NCI-H345 treated with DMSO at 0.1 percent for 48 hours (cell line): ENCODE data around the gene F2.
"Not testable (repeated sequence)": the region's sequence is repeated elsewhere in the genome, so short reads cannot be mapped to it uniquely, and the experiment has no call there.

ENCODE experiments used
- DNase-seq: peaks from one replicate; lab custom pipeline; 2025; ENCODE audit not compliant: unreplicated experiment; lab: John Stamatoyannopoulos, UW

The F2 gene

GRCh38 chr11:46719048-46719542 is at the start of gene F2:
Gene F2, plus strand, starts transcription at chr11:46719213. Its CDS starts 23 bp downstream, at chr11:46719236.
- DNase-seq: no peak

GRCh38 chr11:46669711-46670139 is 49.3 kb upstream of the F2 start:
- no peak for DNase-seq

- not testable (repeated sequence) for DNase-seq
Measured at GRCh38 chr11:46670521-46670920, 48.5 kb upstream of the F2 start.

GRCh38 chr11:46671958-46672315 is 47.1 kb upstream of the F2 start:
- DNase-seq: no peak

- no peak for DNase-seq
Measured at GRCh38 chr11:46672381-46672839, 46.6 kb upstream of the F2 start.

- no peak for DNase-seq
Measured at GRCh38 chr11:46673713-46674462, 45.1 kb upstream of the F2 start.

GRCh38 chr11:46674463-46675287 is 44.3 kb upstream of the F2 start:
- DNase-seq: no peak

- DNase-seq: no peak
Measured at GRCh38 chr11:46675288-46675851, 43.6 kb upstream of the F2 start.

GRCh38 chr11:46675949-46676348 is 43.1 kb upstream of the F2 start:
- DNase-seq: no peak

GRCh38 chr11:46676436-46677158 is 42.4 kb upstream of the F2 start:
- no peak for DNase-seq

- no peak for DNase-seq
Measured at GRCh38 chr11:46677169-46677568, 41.8 kb upstream of the F2 start.

GRCh38 chr11:46677991-46678740 is 40.8 kb upstream of the F2 start:
- no peak for DNase-seq

GRCh38 chr11:46678741-46679130 is 40.3 kb upstream of the F2 start:
- no peak for DNase-seq

GRCh38 chr11:46679241-46680163 is 39.5 kb upstream of the F2 start:
- DNase-seq: no peak

- DNase-seq: no peak
Measured at GRCh38 chr11:46680164-46680760, 38.8 kb upstream of the F2 start.

GRCh38 chr11:46680815-46681214 is 38.2 kb upstream of the F2 start:
- DNase-seq: no peak

- DNase-seq: no peak
Measured at GRCh38 chr11:46681814-46682213, 37.2 kb upstream of the F2 start.

GRCh38 chr11:46682773-46683752 is 36.0 kb upstream of the F2 start:
- no peak for DNase-seq
